HepG2 (cell line): ENCODE results near the gene LRTM2. TPM values are rescaled to one million over a fixed set of nuclear protein-coding genes. Genes with fewer than 3 reads are reported as not detected.

Experiments used
- ATAC-seq: fragments of 200-7000 bp; cut with Tn5 transposase; 3 replicates; pipeline ENCODE4 v1.9.1; 2020; ENCODE audit warnings: mild to moderate bottlenecking, moderate library complexity
- BruUV-seq: library from RNA; stranded (reverse); fragments of 400-500 nt; replicated peaks from 2 replicates; lab custom pipeline; 2021; lab: Mats Ljungman, UMichigan
- CTCF ChIA-PET: fragments of 300-600 bp; formaldehyde crosslinking; extraction: SDS; loops from one replicate; lab custom pipeline; 2021; ENCODE audit warnings: low total read pairs, inconsistent platforms, low intra/inter-chr PET ratio; lab: Yijun Ruan, JAX
- POLR2A ChIA-PET: fragments of 350-600 bp; sonication (Branson Sonifier 250); formaldehyde crosslinking; loops from one replicate; lab custom pipeline; 2020; ENCODE audit warnings: antibody characterized with exemption, inconsistent platforms; lab: Yijun Ruan, JAX
- DNase-seq: peaks from one replicate; pipeline ENCODE4 v3.0.0-alpha.2; 2015; ENCODE audit warnings: low spot score
- FAIRE-seq: peaks from 3 replicates; lab custom pipeline; 2011; peaks lifted over from hg19 to GRCh38; lab: Jason Lieb, UNC
- H2AFZ ChIP-seq: one replicate; pipeline ENCODE4 v1.6.1; 2011; ENCODE audit warnings: low read length, inconsistent platforms
- H3K27ac ChIP-seq: fragments of 300-600 bp; 3 replicates; pipeline ENCODE4 v1.8.0; 2011; ENCODE audit warnings: mixed run types, mild to moderate bottlenecking, mixed read lengths, low read length, inconsistent platforms; ENCODE audit not compliant: insufficient read depth; ENCODE audit errors: extremely low read length
- H3K27me3 ChIP-seq, 2 experiments: fragments of 200-600 bp in 1 of 2; 2 replicates in 1 of 2; 3 replicates in 1 of 2; pipeline versions ENCODE4 v1.6.0 to v1.8.0; 2011; ENCODE audit warnings: low read length in 2 of 2, mild to moderate bottlenecking in 2 of 2, moderate library complexity in 2 of 2, inconsistent platforms in 1 of 2; ENCODE audit not compliant: insufficient read depth in 2 of 2, control insufficient read depth in 1 of 2
- H3K36me3 ChIP-seq, 2 experiments: fragments of 200-600 bp in 1 of 2; replicated peaks in 1 of 2; 2 replicates in 1 of 2; 3 replicates in 1 of 2; pipeline versions ENCODE4 v1.5.1 to v1.8.0; 2011; ENCODE audit warnings: low read length in 2 of 2, inconsistent platforms in 1 of 2; ENCODE audit not compliant: insufficient read depth in 2 of 2, control insufficient read depth in 1 of 2
- H3K4me1 ChIP-seq: 2 replicates; pipeline ENCODE4 v1.5.1; 2012; ENCODE audit warnings: low read length, inconsistent platforms; ENCODE audit not compliant: insufficient read depth
- H3K4me2 ChIP-seq: 2 replicates; pipeline ENCODE4 v1.6.0; 2011; ENCODE audit warnings: low read depth, low read length, inconsistent platforms
- H3K4me3 ChIP-seq, 3 experiments: fragments of 200-600 bp in 1 of 3; sonication (generic), shearing (Covaris generic) in 1 of 3; replicated peaks in 1 of 3; 2 replicates each; pipeline ENCODE4 v1.5.1; 2011 to 2016; ENCODE audit warnings: low read length in 3 of 3, inconsistent platforms in 2 of 3, low read depth in 2 of 3, mild to moderate bottlenecking in 2 of 3, control low read depth in 1 of 3, mixed read lengths in 1 of 3; ENCODE audit not compliant: insufficient read depth in 1 of 3
- H3K79me2 ChIP-seq: one replicate; pipeline ENCODE4 v1.6.1; 2011; ENCODE audit warnings: low read length, inconsistent platforms; ENCODE audit not compliant: insufficient read depth
- H3K9ac ChIP-seq: 2 replicates; pipeline ENCODE4 v1.6.0; 2011; ENCODE audit warnings: mild to moderate bottlenecking, low read depth, low read length, inconsistent platforms; ENCODE audit not compliant: insufficient read depth
- H3K9me3 ChIP-seq: 2 replicates; pipeline ENCODE4 v1.5.1; 2012; ENCODE audit warnings: mild to moderate bottlenecking, low read length
- H4K20me1 ChIP-seq: 2 replicates; pipeline ENCODE4 v1.6.0; 2011; ENCODE audit warnings: inconsistent platforms, mild to moderate bottlenecking, low read length, moderate library complexity; ENCODE audit not compliant: insufficient read depth
- CERS6 ChIP-seq: sonication (generic); formaldehyde crosslinking; IDR thresholded peaks from 2 replicates; pipeline ENCODE4 v1.5.0; 2020; ENCODE audit warnings: missing genetic modification reagents
- ELF3 ChIP-seq: IDR thresholded peaks from 2 replicates; pipeline ENCODE4 v1.6.1; 2016; ENCODE audit warnings: missing genetic modification reagents, missing compliant biosample characterization
- EP300 ChIP-seq, 3 experiments: sonication (generic) in 1 of 3; formaldehyde crosslinking in 1 of 3; IDR thresholded peaks; 2 replicates each; pipeline versions ENCODE4 v1.5.1 to v1.6.1; 2011 to 2020; ENCODE audit warnings: low read depth in 2 of 3, low read length in 2 of 3, borderline replicate concordance in 1 of 3, improper control_type of control experiment in 1 of 3, mild to moderate bottlenecking in 1 of 3, missing genetic modification reagents in 1 of 3, moderate library complexity in 1 of 3
- HES4 ChIP-seq: sonication (generic); formaldehyde crosslinking; IDR thresholded peaks from 2 replicates; pipeline ENCODE4 v1.9.0; 2021; ENCODE audit warnings: mild to moderate bottlenecking, missing genetic modification reagents, borderline replicate concordance
- MAFG ChIP-seq: sonication (generic); formaldehyde crosslinking; IDR thresholded peaks from 2 replicates; pipeline ENCODE4 v1.5.1; 2020; ENCODE audit warnings: mild to moderate bottlenecking, missing genetic modification reagents
- ZBTB33 ChIP-seq: sonication (generic); formaldehyde crosslinking; IDR thresholded peaks from 2 replicates; pipeline ENCODE4 v1.4.0; 2020; ENCODE audit warnings: missing genetic modification reagents
- ZIK1 ChIP-seq: sonication (generic); formaldehyde crosslinking; IDR thresholded peaks from 2 replicates; pipeline ENCODE4 v1.5.0; 2020; ENCODE audit warnings: mild to moderate bottlenecking, low read depth, missing genetic modification reagents, borderline replicate concordance
- ZMYM4 ChIP-seq: sonication (generic); formaldehyde crosslinking; IDR thresholded peaks from 2 replicates; pipeline ENCODE4 v1.8.1; 2023; ENCODE audit warnings: mild to moderate bottlenecking, missing genetic modification reagents
- ZNF672 ChIP-seq: sonication (generic); formaldehyde crosslinking; IDR thresholded peaks from 2 replicates; pipeline ENCODE4 v1.8.1; 2022; ENCODE audit warnings: missing genetic modification reagents
- WGBS: methylation state at CpG from one replicate; pipeline ENCODE4 v1.1.6; 2017; ENCODE audit warnings: low lambda C conversion rate; 5-methylcytosine and 5-hydroxymethylcytosine counted together
- in situ Hi-C: cut with HindIII; loops from 2 replicates; pipeline ENCODE4 v1.10.0; 2017; ENCODE audit warnings: low pct_unique_long_range_greater_than_20kb; ENCODE audit not compliant: extremely low pct_ligation_motif_present
- intact Hi-C: fragments of 100-400 bp; cut with micrococcal nuclease; formaldehyde crosslinking; loops from one replicate; pipeline ENCODE4 v1.10.0; 2022; ENCODE audit not compliant: unreplicated experiment
- polyA plus RNA-seq, 8 experiments: library from polyadenylated mRNA; depleted of rRNA in 3 of 8; stranded (reverse) in 7 of 8; unstranded in 1 of 8; fragments of >200 nt; fragmentation: Illumina TruSeq in 4 of 8; extraction: Trizol in 4 of 8; gene quantifications; 2 replicates each; pipeline versions ENCODE4 v1.2.1 to v1.2.3, GENCODE V29; 2011 to 2016; ENCODE audit warnings: low read depth in 4 of 8, missing spikeins in 1 of 8, mixed read lengths in 1 of 8; ENCODE audit not compliant: insufficient read depth in 1 of 8
- total RNA-seq, 5 experiments: library from RNA; depleted of rRNA; stranded (reverse); fragments of >200 nt; fragmentation: Illumina TruSeq; extraction: Trizol; gene quantifications; 2 replicates each; pipeline ENCODE4 v1.2.3, GENCODE V29; 2016; ENCODE audit warnings: low read depth in 1 of 5

LRTM2 gene
- total and polyA plus RNA-seq, 2 of the 13 experiments (the other 11 are each of a cell fraction or from before 2014, with no cell fraction given): 0.09 TPM; not detected in 1

GRCh38 chr12:1814266-1814665 is 6.1 kb upstream of the LRTM2 start:
- H3K36me3 ChIP-seq: no peaks in the 10 kb centered on the region
- H3K79me2 ChIP-seq: peaks cover 4% of the 10 kb centered on the region
- WGBS: 94% methylated on average over 5 of the region's 8 CpGs
- no peaks in the 10 kb centered on the region for H4K20me1 ChIP-seq
- no peak overlapping the region for H3K4me2 ChIP-seq
- in situ Hi-C loops (no loop called here), intact Hi-C loops (no loop called here)
- H3K27me3 ChIP-seq: no peaks in the 10 kb centered on the region
- no peaks in the 10 kb centered on the region for H3K9me3 ChIP-seq
- no peak for DNase-seq
- peak; percentile 52; the same call in 1 of the 2 replicates for TF ChIP-seq ZBTB33 (CRISPR knock-in tag)
- TF ChIP-seq HES4: no peak
- ChIA-PET POLR2A (interaction anchor here (5.7 kb wide), 1 partner anchor 23 kb away, joined by 31 read pairs; no protein-coding TSS in a partner anchor), CTCF (no interaction called here)
- no TSS peak for BruUV-seq
- ATAC-seq: no peak
- H3K27ac ChIP-seq: no peak overlapping the region
- H3K4me1 ChIP-seq: peaks cover 86% of the 10 kb centered on the region
- H3K9ac ChIP-seq: no peak overlapping the region
- no peak for FAIRE-seq
- H2AFZ ChIP-seq: no peak overlapping the region
- no peak overlapping the region for H3K4me3 ChIP-seq

- H3K4me1 ChIP-seq: peaks cover 84% of the 10 kb centered on the region
- no peak overlapping the region for H2AFZ ChIP-seq
- 96% methylated on average over 3 of the region's 3 CpGs for WGBS
- in situ Hi-C loops: no loop called here
- H3K4me3 ChIP-seq: no peak overlapping the region
- CTCF ChIA-PET: no interaction called here
- intact Hi-C loops: no loop called here
- H3K79me2 ChIP-seq: peaks cover 4% of the 10 kb centered on the region
- TF ChIP-seq EP300 (IDR thresholded peaks at IDR 0.05; ENCODE audit: low read depth in 2 of 2, low read length in 2 of 2): no peak
- no peak for TF ChIP-seq EP300 (CRISPR knock-in tag; IDR thresholded peaks at IDR 0.05; ENCODE audit: borderline replicate concordance)
- no peak for TF ChIP-seq CERS6 (CRISPR knock-in tag)
- no peak for TF ChIP-seq ZMYM4 (CRISPR knock-in tag)
- no peak for TF ChIP-seq ZIK1
- no peak for TF ChIP-seq ZNF672 (CRISPR knock-in tag)
- no peak for TF ChIP-seq MAFG
- no peak for TF ChIP-seq ELF3 (CRISPR knock-in tag)
- TF ChIP-seq, all 625 proteins: peak for 0
- POLR2A ChIA-PET: interaction anchor here (5.7 kb wide), 1 partner anchor 22 kb away, joined by 31 read pairs; no protein-coding TSS in a partner anchor
- no peak for DNase-seq
- Histone ChIP-seq H3K4me2 (no peak overlapping the region), H3K9ac (no peak overlapping the region), H3K27me3 (0 out of 5 replicates have a peak, but pooled peaks cover 0 to 8% of the 10 kb centered on the region in 2 experiments), H4K20me1 (no peaks in the 10 kb centered on the region), H3K27ac (no peak overlapping the region), H3K36me3 (no peaks in the 10 kb centered on the region), H3K9me3 (no peaks in the 10 kb centered on the region)
- FAIRE-seq: no peak
- no peak for ATAC-seq
- BruUV-seq: no TSS peak
Observed at GRCh38 chr12:1815108-1815507, 5.3 kb upstream of the LRTM2 start.
